GM18873 (cell line): Measurements from ENCODE around the gene CRADD.
"Not testable (repeated sequence)": the region's sequence is repeated elsewhere in the genome, so short reads cannot be mapped to it uniquely, and the experiment has no call there.

Experiments used
- ATAC-seq: cut with Tn5 transposase; IDR thresholded peaks from one replicate; pipeline ENCODE4 v1.9.1; 2021; ENCODE audit warnings: mild to moderate bottlenecking, moderate library complexity, moderate number of reproducible peaks; ENCODE audit not compliant: unreplicated experiment, low FRiP score

The CRADD gene

DNA sequence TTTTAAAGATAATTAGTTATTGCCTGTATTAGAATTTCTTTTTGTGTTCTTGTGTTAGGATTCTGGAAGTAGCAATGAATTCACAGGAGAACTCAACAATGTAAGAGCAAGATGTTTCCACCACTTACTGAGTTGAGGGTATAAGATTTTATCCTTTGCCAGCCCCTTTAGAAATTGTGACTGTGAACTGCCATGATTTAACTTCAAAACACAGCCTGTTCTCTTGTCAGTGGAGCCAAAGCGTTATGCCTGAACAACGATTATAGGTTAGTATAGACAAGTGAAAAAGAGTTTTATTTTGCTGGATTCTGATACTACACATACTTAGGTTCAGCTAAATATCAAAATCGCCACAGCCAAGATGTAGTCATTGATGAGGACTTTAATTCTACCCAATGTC is 101.6 kb downstream of the CRADD start:
- no peak for ATAC-seq

DNA sequence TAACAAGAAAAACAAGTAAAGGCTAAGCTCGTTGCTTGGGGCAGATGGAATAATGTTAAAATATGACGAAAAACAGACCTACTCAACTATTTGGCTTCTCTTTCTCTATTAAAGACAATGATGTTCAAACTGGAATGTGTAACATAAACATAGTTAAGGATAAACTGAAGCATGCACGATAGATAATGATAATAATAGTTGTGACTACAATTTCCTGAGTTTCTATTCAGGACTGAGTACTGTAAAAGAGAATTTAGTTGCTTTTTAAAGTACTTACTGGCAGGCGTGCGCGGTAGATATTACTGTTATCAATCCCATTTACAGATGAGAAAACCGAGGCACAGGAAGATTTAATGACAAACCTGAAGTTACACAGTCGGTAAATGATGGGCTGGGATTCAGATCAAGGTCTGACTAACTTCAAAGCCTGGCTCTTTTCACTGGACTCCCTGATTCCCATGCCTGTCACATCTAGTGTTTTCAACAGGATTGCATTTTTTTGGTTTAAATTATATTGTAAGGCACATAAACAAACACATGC is 103.0 kb downstream of the CRADD start:
- no peak for ATAC-seq

DNA sequence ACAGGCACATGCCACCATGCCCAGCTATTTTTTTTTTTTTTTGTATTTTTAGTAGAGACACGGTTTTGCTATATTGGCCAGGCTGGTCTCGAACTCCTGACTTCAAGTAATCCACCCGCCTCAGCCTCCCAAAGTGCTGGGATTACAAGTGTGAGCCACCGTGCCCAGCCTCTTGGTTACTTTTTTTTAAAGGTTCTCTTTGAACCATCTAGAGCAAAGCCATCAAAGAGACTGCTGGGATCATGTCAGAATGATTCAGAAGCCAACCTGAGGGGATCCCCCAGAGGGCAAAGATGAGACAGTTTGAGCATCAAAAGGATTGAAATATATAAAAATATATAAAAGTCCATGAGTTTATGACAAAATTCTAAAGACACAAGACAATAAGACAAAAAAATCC is 103.7 kb downstream of the CRADD start:
- not testable (repeated sequence) for ATAC-seq

DNA sequence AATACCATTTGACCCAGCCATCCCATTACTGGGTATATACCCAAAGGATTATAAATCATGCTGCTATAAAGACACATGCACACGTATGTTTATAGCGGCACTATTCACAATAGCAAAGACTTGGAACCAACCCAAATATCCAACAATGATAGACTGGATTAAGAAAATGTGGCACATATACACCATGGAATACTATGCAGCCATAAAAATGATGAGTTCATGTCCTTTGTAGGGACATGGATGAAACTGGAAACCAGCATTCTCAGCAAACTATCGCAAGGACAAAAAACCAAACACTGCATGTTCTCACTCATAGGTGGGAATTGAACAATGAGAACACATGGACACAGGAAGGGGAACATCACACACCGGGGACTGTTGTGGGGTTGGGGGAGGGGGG is 104.8 kb downstream of the CRADD start:
- not testable (repeated sequence) for ATAC-seq

DNA sequence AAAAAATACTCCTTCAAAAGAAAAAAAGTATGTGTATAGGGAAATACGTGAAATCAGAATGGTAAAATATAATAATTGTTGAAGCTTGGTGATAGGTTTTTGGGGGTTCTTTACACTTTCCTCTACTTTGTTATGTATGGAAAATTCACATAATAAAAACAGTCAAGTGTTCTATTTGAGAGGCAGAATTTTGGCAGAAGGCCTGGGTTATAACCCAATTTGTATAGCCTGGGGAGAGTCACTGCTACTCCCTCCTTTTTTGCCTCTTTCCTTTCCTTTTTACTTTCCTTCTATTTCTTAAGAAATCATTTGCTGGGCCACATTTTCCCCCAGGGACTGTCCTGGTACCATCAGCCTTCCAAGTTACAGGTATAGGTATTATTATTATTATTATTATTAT is 105.7 kb downstream of the CRADD start:
- ATAC-seq: no peak

DNA sequence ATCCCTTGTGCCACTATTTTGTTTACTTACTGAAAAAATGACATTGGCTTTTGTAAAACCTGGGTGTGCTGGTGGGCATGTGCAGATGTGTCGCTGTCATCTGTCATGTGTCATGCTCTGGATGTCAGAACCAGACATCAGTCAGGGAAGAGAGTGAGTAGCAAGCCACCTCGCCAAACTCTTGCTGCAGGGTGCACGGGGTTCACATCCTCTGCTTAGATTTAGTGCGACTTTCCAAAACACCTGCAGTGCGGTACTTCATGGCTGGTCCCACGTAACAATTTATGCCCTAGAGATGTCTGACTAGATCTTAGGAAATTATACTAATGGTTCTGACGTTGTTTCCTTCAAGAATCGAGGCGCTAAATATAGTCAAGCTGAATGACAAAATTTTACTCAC is 106.7 kb downstream of the CRADD start:
- ATAC-seq: no peak

DNA sequence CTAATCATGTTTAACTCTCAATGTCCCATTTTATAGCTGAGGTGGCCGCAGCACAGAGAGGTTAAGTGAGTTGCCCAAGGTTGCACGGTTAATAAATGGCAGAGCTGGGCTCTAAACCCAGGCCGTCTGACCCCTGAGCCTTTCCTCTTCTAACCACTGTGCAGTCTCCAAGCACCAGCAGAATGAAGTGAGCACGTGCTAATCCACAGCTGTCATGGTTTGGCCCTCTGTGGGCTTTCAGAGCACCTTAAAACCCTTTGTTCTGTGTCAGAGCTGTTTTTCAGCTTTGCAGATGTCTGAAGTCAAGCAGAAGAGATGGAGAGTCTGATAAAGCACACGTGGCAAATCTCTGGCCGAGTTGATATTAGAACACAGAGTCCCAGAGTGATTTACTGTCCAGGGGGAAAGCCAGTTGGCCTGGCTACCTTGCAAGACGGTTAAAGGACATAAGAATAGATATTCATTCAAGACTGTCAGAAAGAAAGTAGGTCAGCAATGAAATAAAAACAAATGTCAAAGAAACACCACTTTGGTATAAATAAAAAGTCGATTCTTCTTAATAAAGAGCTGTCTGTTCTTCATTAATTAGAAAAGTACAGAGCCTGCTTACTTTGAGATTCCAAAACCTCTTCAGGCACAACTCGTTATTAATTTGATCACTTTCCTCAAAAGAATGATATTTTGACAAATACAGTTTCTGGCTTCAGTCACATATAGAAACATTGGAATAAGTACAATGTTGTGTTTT is 107.3 kb downstream of the CRADD start:
- no peak for ATAC-seq

DNA sequence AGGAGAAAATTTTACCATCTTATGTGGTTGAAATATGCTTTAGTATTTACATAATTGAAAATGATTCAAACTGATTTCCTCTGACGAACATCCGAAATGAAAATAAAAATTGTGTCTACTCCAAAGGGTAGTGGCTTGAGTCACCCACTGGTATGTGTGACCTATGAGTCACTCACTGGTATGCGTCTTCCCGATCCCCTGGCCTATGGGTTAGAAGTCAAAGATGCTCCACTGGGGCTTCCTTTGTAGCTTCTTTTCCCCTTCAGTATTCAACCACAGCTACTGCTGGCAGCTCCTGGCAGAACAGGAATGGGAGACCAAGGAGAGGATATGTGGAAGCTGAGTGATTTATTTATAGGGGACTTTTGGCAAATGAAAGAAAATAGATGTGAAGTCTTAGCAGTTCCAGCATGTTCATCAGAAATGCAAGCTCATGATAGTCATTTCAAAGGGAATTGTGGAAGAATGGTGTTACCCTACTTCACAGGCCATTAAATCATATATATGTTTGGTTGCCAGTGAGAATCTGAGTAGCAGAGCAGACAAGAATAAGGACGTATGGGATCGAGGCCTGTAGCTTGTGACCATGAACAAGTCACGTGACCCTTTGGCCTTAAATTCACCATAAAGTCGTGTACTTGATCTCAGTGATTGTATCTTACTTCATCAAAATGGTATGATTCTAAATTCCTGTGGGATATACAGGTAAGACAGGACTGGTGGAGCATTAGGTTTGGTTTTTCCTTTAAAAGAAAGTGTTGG is 108.3 kb downstream of the CRADD start:
- no peak for ATAC-seq

DNA sequence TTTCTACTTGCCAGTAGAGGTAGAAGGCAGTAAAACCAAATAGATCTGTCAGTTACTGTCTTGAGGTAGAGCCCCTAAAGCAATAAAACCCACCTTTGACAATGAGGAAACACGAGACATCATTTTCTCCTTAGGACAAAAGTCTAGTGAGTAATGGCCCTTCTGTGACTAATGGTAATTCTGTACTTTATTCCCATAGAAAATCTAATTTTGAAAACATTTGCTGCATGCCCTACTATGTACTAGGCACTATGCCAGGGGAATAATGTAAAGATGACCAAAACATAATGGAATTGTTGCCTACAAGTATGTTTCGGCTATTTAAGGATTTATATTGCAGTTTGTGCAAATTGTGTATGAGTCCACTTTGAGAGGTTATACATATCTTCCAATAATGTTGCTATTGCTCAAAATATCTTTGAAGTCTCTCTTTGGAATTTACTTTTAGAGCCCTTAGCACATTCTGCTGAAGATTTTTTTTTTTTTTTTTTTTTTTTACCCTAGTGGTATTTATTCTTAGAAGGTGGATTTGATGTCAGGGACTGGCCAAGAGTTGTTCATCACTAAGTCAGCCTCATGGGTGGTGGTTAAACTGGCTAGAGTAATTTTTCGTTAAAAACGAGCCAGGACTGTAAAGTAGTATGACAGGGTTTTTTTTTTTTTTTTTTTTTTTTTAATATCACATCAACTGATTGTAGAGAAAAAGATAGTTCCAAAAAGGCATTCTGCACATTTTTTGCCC is 109.7 kb downstream of the CRADD start:
- ATAC-seq: no peak

DNA sequence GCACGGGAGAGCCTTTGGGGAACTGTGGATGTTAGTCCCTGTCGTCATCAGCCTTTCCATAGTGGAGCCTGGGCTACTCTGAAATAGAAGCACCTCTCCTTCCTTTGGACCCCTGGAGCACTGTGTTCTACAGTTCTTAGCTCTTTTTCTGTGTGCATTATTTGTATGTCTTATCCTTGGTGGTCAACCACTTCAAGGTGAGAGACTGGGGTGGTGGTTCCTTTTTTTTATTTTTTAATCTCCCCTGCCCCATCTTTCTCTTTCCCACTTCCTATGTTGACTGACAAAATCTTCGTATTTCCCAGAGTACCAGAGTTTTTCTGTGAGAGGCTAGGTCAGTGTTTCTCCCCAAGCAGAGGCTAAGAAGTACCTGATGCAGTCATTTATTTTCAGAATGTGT is 111.7 kb downstream of the CRADD start:
- ATAC-seq: no peak

DNA sequence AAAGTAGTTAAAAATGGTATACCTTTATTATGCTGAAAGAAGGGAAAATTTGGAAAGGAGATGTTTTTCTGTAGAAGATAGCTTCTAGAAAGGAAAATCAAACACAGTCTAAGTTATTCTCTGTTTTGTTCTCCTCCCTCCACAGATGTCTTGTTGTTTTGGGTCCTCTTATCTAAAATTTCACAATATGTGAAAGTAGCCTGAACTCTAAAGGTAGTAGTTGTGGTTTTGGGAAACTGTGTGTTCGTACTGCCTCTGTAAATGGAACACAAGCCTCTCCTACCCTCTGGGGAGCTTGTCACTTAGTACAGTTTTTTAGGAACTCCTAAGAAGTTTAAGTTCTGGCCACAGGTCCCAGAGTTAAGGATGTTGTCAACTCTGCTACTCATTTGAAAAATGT is 112.6 kb downstream of the CRADD start:
- no peak for ATAC-seq

DNA sequence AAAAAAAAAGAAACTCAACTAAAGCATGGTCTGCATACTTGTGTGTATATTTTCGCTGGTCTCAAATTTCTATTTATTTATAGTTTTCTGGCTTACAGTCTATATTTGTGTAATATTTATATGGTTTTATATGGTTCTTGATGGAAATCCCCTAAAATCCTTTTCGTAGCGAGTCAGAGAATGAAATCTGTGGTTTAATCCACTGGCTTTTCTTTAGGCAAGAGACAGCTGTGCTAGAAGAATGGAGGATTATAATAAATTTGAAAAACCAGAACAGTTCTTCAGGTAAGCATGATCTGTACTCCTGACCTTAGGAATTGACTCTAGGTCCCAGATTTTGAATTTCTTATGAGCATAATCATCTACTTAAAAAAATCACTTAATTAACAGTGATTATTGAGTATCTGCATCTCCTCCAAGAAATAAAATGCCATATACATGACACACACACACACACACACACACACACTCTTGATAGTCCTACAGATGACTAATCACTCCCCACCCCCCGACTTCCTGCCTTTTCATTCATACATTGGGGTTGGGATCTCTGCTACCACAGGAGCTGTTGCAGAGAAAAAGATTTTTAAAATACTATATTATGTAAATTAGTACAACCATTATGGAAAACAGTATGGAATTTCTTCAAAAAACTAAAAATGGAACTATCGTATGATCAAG is 113.4 kb downstream of the CRADD start:
- ATAC-seq: no peak

DNA sequence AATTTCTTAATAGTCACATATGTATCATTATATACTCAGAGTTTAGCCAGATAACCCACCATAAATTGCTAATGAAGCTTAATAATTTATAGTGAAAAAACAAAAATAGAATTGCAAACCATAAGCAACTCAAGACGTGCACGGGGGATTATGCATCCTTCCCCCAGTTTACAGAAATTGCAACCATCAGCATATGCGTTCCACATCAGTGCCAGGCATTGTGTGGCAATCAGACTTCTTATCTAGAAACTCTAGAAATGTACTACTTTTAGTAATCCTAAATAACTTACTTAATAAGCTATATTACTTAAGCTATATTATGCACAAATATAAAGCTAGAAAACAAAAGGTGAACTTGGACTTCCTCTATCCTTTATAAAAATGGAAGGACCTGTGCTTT is 115.8 kb downstream of the CRADD start:
- ATAC-seq: no peak

DNA sequence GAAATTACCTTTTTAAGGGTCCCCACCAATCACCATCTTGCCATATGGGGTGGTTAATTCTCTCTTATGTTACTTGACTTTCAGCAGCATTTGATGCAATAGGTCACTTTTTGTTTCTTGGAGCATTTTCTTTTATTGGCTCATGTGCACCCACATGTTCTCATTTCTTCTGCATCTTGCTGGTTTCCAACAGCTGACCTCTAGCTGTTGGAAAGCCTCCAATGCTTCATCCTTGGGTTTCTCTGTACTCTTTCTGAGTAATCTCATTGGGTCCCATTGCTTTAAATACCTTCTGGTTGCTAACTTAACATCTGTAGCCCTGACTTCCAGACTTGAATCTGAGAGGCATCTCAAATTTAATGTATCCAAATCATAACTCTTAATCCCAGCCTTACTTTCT is 116.8 kb downstream of the CRADD start:
- ATAC-seq: no peak

DNA sequence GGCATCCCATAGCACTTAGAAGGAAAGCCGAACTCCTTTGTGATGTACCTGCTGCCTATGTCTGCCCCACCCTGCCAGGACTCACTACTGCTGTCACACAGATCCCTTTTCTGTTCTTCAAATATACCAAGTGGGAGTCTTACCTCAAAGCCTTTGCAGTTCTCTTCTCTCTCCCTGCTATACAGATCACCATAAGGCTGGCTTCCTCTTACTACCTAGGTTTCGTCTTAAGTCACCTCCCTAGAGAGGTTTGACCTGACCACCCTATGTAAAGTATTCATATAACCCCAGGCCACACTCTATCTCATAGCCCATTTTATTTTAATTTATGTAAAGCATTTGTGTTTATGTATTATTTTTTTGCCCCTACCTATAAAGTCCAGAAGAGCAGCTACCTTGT is 117.6 kb downstream of the CRADD start:
- ATAC-seq: no peak

DNA sequence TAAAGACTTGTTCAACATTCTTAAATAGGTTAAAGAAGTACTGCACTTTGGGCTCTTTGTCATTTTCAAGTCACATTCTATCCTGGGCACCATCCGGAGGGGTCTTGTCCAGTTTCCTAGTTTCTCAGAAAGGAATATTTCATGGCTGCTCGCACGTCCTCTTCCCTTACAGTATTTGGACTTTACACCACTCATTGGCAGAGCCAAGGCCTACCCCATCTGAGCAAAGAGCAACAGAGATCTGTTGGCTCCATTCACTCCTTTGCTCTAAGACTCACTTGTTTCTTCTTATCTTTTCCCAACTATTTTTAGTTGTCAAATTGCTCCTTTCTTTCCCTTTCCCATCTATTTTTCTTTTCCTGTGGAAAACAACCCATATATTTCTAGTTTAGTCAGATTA is 118.2 kb downstream of the CRADD start:
- ATAC-seq: no peak

DNA sequence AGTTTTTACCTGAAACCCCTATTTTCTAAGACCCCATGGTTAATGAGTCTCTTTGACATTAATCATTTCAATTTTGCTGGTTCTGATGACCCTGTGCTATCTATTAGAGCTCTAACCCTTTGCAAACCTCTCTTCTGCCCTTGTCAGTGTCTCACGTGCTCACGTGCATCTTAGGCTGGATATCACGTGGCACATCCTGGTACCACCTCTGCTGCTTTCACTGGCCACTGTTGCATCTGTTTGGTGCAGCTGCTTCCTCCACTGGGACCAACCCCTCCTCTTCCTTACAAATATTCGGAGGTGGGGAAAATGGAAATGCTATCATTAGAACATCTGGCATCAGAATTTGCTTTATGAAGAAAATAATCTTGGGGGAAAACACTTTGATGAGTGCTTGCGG is 119.6 kb downstream of the CRADD start:
- ATAC-seq: no peak

DNA sequence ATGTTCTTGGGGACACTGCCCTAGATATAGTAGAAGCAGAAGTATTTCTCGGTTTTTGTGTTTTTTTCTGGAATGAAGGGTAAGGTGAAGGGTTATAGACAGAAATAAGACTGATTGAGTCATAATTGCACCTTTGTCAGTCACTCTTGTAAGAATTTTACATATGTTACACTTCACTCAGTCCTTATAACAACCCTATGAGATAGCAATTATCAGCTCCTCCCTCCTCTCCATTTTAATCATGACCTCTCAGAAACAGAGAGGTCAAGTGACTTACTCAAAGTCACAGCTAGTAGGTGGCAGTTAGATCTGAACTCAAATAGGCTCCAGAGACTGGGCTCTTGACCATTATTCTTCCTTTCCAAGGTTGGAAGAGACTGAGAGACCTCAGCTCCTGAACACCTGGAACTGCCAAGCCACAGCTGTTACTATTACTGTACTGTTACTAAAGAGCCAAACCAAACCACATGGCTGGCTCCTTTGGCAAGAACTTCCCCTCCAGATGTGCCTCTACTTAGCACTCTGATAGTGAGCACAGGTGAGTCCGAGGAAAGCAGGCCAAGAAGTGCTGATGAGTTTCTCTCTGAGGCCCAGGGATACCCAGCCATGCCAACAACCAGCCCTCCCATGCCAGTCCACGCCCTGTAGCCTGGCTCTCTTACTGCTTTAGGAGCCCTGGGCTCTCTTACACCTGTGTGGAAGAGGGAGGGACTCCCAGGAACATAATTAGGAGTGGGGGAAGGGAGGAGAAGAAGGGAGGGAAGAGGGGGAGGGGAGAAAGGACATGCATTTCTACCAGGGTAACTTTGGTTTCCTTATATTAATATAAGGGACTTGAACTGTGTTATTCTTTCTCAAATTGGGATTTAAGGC is 121.3 kb downstream of the CRADD start:
- no peak for ATAC-seq

DNA sequence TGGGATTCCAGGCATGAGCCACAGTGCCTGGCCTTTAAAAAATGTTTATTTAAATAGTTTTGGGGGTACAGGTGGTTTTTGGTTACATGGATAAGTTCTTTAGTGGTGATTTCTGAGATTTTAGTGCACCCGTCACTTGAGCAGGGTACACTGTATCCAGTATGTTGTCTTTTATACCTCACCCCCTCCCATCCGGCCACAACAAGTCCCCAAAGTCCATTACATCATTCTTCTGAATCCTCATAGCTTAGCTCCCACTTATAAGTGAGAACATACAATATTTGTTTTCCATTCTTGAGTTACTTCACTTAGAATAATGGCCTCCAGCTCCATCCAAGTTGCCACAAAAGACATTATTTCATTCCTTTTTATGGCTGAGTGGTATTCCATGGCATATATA is 124.5 kb downstream of the CRADD start:
- not testable (repeated sequence) for ATAC-seq

DNA sequence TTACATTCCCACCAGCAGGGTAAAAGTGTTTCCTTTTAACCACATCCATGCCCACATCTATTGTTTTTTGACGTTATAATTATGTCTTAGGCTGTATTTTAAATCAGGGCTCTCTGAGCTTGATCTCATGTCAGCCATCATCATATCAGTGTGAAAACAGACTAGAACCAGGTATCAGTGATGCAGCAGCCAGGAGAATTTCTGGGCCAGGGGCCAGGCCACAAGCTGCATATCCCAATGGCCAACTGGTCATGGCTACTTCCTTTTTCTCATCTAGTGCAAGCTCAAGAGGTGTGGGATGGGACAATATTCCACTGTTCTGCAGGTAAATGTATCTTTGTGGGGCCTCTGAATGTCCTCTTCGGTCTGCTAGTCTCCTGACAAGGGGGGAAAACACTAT is 125.1 kb downstream of the CRADD start:
- ATAC-seq: no peak
